Cortex of kidney (tissue), 1 donor: ENCODE measurements around the gene LINC00632.
"Not testable (repeated sequence)": the region's sequence is repeated elsewhere in the genome, so short reads cannot be mapped to it uniquely, and the experiment has no call there.

Source experiments
- DNase-seq: peaks from one replicate; lab custom pipeline; 2025; lab: John Stamatoyannopoulos, UW

Gene LINC00632

GRCh38 chrX:140709421-140709846 lies at the start of gene LINC00632:
Gene LINC00632 (plus strand): TSS chrX:140709759.
- DNase-seq = no peak

GRCh38 chrX:140661643-140662042 lies 47.9 kb upstream of the LINC00632 start:
- DNase-seq = no peak

- no peak for DNase-seq
Observed at GRCh38 chrX:140664939-140665338, 44.6 kb upstream of the LINC00632 start.

- DNase-seq = no peak
Observed at GRCh38 chrX:140672840-140673731, 36.5 kb upstream of the LINC00632 start.

- DNase-seq = no peak
Observed at GRCh38 chrX:140687706-140688105, 21.9 kb upstream of the LINC00632 start.

GRCh38 chrX:140691596-140691995 lies 18.0 kb upstream of the LINC00632 start:
- DNase-seq = not testable (repeated sequence)

GRCh38 chrX:140697618-140698017 lies 11.9 kb upstream of the LINC00632 start:
- no peak for DNase-seq

- DNase-seq = no peak
Observed at GRCh38 chrX:140701480-140701879, 8.1 kb upstream of the LINC00632 start.

- DNase-seq = no peak
Observed at GRCh38 chrX:140710710-140711109, 1.2 kb downstream of the LINC00632 start.

GRCh38 chrX:140711894-140712293 lies 2.3 kb downstream of the LINC00632 start:
- DNase-seq = no peak

- DNase-seq = no peak
Observed at GRCh38 chrX:140712413-140713173, 3.0 kb downstream of the LINC00632 start.

GRCh38 chrX:140713174-140713539 lies 3.6 kb downstream of the LINC00632 start:
- DNase-seq = no peak

GRCh38 chrX:140715787-140716186 lies 6.2 kb downstream of the LINC00632 start:
- DNase-seq = no peak

GRCh38 chrX:140723121-140723715 lies 13.7 kb downstream of the LINC00632 start:
- DNase-seq = no peak

- no peak for DNase-seq
Observed at GRCh38 chrX:140724309-140724708, 14.8 kb downstream of the LINC00632 start.

- DNase-seq = no peak
Observed at GRCh38 chrX:140724736-140725135, 15.2 kb downstream of the LINC00632 start.

- DNase-seq = no peak
Observed at GRCh38 chrX:140725500-140725899, 15.9 kb downstream of the LINC00632 start.

- no peak for DNase-seq
Observed at GRCh38 chrX:140733766-140734342, 24.3 kb downstream of the LINC00632 start.

GRCh38 chrX:140744085-140744484 lies 34.5 kb downstream of the LINC00632 start:
- no peak for DNase-seq

GRCh38 chrX:140756941-140757340 lies 47.4 kb downstream of the LINC00632 start:
- DNase-seq = no peak

- no peak for DNase-seq
Observed at GRCh38 chrX:140762061-140762460, 52.5 kb downstream of the LINC00632 start.

- DNase-seq = no peak
Observed at GRCh38 chrX:140764401-140764919, 54.9 kb downstream of the LINC00632 start.
